ENCODE measurements around the gene BIRC7. TPM values are rescaled to one million over a fixed set of nuclear protein-coding genes. Genes with fewer than 3 reads are reported as not detected.

BIRC7 gene
- total RNA-seq, 2 experiments from 2014 or later = 5.1 to 5.3 TPM

GRCh38 chr20:63216041-63216848, 19.5 kb upstream of the BIRC7 start, which contains the start of gene YTHDF1:
YTHDF1 (minus strand) TSS chr20:63216131; CDS start chr20:63215892, 239 bp downstream.
- no peak for TF ChIP-seq CTCF (IDR thresholded peaks at IDR 0.05)
- ChIA-PET POLR2A (interaction anchor here (0.9 to 3.0 kb wide), 5 partner anchors 8 to 166 kb away, joined by 3 to 13 read pairs (median 4); no protein-coding TSS in a partner anchor), CTCF (interaction anchor here (0.6 to 7.7 kb wide), 5 partner anchors 8 to 160 kb away, joined by 3 to 82 read pairs (median 3); no protein-coding TSS in a partner anchor)
- Mint-ChIP-seq H3K4me1 (ENCODE audit: low read depth) (peaks cover 41% of the 10 kb centered on the region), H3K4me3 (peak within 1 kb of the TSS; percentile 91), H3K27me3 (no peaks in the 10 kb centered on the region), H3K27ac (peak within 1 kb of the TSS; percentile 88), H3K36me3 (ENCODE audit: low read depth) (peaks cover 34% of the 10 kb centered on the region), H3K9me3 (no peaks in the 10 kb centered on the region)
- ATAC-seq (peak; percentile 97), DNase-seq (peak; percentile 97)
- intact Hi-C loops (cut with micrococcal nuclease) = no loop called here

- DNase-seq (no peak), ATAC-seq (no peak)
- Mint-ChIP-seq H3K4me1 (ENCODE audit: low read depth) (peaks cover 36% of the 10 kb centered on the region), H3K27ac (peak overlapping the region; percentile 82), H3K9me3 (no peaks in the 10 kb centered on the region), H3K27me3 (no peaks in the 10 kb centered on the region), H3K4me3 (peak overlapping the region; percentile 91), H3K36me3 (ENCODE audit: low read depth) (peaks cover 32% of the 10 kb centered on the region)
- ChIA-PET POLR2A (interaction anchor here (0.9 to 3.0 kb wide), 2 partner anchors 7 to 165 kb away, joined by 3 to 9 read pairs; no protein-coding TSS in a partner anchor), CTCF (interaction anchor here (0.9 to 1.7 kb wide), 3 partner anchors 51 to 161 kb away, joined by 3 read pairs; no protein-coding TSS in a partner anchor)
- intact Hi-C loops (cut with micrococcal nuclease) = no loop called here
- TF ChIP-seq CTCF (IDR thresholded peaks at IDR 0.05) = no peak
Observed at GRCh38 chr20:63216849-63217471, 18.7 kb upstream of the BIRC7 start.

GRCh38 chr20:63217706-63218105, 18.0 kb upstream of the BIRC7 start:
- Mint-ChIP-seq H3K4me3 (no peak overlapping the region), H3K9me3 (no peaks in the 10 kb centered on the region), H3K27ac (no peak overlapping the region), H3K27me3 (no peaks in the 10 kb centered on the region), H3K4me1 (ENCODE audit: low read depth) (peaks cover 29% of the 10 kb centered on the region), H3K36me3 (ENCODE audit: low read depth) (peaks cover 25% of the 10 kb centered on the region)
- no peak for DNase-seq
- ATAC-seq = no peak
- intact Hi-C loops (cut with micrococcal nuclease) = no loop called here
- CTCF ChIA-PET = interaction anchor here (0.6 to 1.4 kb wide), 3 partner anchors 9 to 161 kb away, joined by 3 read pairs; no protein-coding TSS in a partner anchor
- TF ChIP-seq CTCF (IDR thresholded peaks at IDR 0.05) = no peak
- POLR2A ChIA-PET = no interaction called here

- H3K4me3 Mint-ChIP-seq = no peak overlapping the region
- intact Hi-C loops (cut with micrococcal nuclease) = no loop called here
- CTCF ChIA-PET = interaction anchor here (0.9 kb wide), 1 partner anchor 14 kb away, joined by 4 read pairs; no protein-coding TSS in a partner anchor
- H3K36me3 Mint-ChIP-seq (ENCODE audit: low read depth) = peaks cover 16% of the 10 kb centered on the region
- no peaks in the 10 kb centered on the region for H3K27me3 Mint-ChIP-seq
- ATAC-seq = no peak
- H3K27ac Mint-ChIP-seq = no peak overlapping the region
- no peak for DNase-seq
- no peak for TF ChIP-seq CTCF (IDR thresholded peaks at IDR 0.05)
- no peaks in the 10 kb centered on the region for H3K9me3 Mint-ChIP-seq
- peaks cover 19% of the 10 kb centered on the region for H3K4me1 Mint-ChIP-seq (ENCODE audit: low read depth)
- POLR2A ChIA-PET = interaction anchor here (0.9 to 1.4 kb wide), 2 partner anchors 16 to 277 kb away, joined by 3 read pairs; partner anchors contain the start of gene BIRC7
Observed at GRCh38 chr20:63218701-63219446, 16.8 kb upstream of the BIRC7 start.

All from activated CD8-positive, alpha-beta T cell treated with anti-CD3 and anti-CD28 coated beads for 36 hours (primary cell).